Gastrocnemius medialis (tissue), 4 donors: ENCODE data around the gene ASPRV1. TPM values are rescaled to one million over a fixed set of nuclear protein-coding genes. Genes with fewer than 3 reads are reported as not detected.
A peak's percentile ranks its signal among the peaks of the same experiment; 100 is the strongest.

Experiments used
- ATAC-seq, 2 donors: fragments of 150-250 bp; one replicate each; pipeline ENCODE4 v1.9.1; 2016
- DNase-seq, 2 donors: peaks; one replicate each; pipeline ENCODE4 v3.0.0-alpha.2; 2019
- H3K27ac ChIP-seq, 4 donors: fragments of 200-600 bp; sonication (generic); 1 replicate in 1 of 4; 2 replicates in 3 of 4; pipeline ENCODE4 v1.5.1; 2016 to 2018; ENCODE audit warnings: mild to moderate bottlenecking in 2 of 4, moderate library complexity in 1 of 4
- H3K27me3 ChIP-seq, 3 donors: fragments of 200-600 bp; sonication (generic) in 2 of 3; 1 replicate in 1 of 3; 2 replicates in 2 of 3; pipeline versions ENCODE4 v1.5.1 to v1.6.0; 2016 to 2019; ENCODE audit warnings: mild to moderate bottlenecking in 1 of 3, moderate library complexity in 1 of 3
- H3K36me3 ChIP-seq, 2 donors: fragments of 200-600 bp; sonication (generic) in 1 of 2; one replicate each; pipeline ENCODE4 v1.5.1; 2017 to 2018
- H3K4me1 ChIP-seq, 2 donors: fragments of 200-600 bp; sonication (generic) in 1 of 2; one replicate each; pipeline ENCODE4 v1.5.1; 2016 to 2017; ENCODE audit warnings: mild to moderate bottlenecking in 2 of 2
- H3K4me3 ChIP-seq, 4 donors: fragments of 200-600 bp; sonication (generic) in 3 of 4; 1 replicate in 1 of 4; 2 replicates in 3 of 4; pipeline ENCODE4 v1.5.1; 2016 to 2019; ENCODE audit warnings: mild to moderate bottlenecking in 2 of 4
- H3K9me3 ChIP-seq, 3 donors: fragments of 200-600 bp; sonication (generic) in 2 of 3; 1 replicate in 1 of 3; 2 replicates in 2 of 3; pipeline ENCODE4 v1.5.1; 2016 to 2019
- POLR2A ChIP-seq, 2 donors: fragments of 450-650 bp; IDR thresholded peaks; one replicate each; pipeline ENCODE4 v1.6.1; 2017; ENCODE audit warnings: antibody characterized with exemption in 2 of 2, mild to moderate bottlenecking in 2 of 2, moderate library complexity in 2 of 2
- in situ Hi-C, 4 donors: fragments of 200-750 bp; cut with MboI; loops; one replicate each; pipeline versions ENCODE4 v1.15.0 to v1.8.0; 2017; ENCODE audit warnings: low sequenced_read_pairs in 4 of 4
- intact Hi-C: fragments of 100-400 bp; cut with DNase I; formaldehyde crosslinking; loops from one replicate; pipeline ENCODE4 v1.15.1; 2023; ENCODE audit warnings: low total_unique reads
- total RNA-seq, 4 donors: library from RNA; depleted of rRNA; stranded (reverse); fragments of >200 nt; gene quantifications; one replicate each; pipeline versions ENCODE4 v1.1.0 to v1.2.3, GENCODE V29; 2016
- TF ChIP-seq, protein P1 (sequence below), 5 experiments: fragments of 450-650 bp in 3 of 5; fragments of 200-600 bp in 2 of 5; sonication (generic) in 2 of 5; IDR thresholded peaks in 4 of 5; conservative IDR thresholded peaks in 1 of 5; 1 replicate in 4 of 5; 2 replicates in 1 of 5; pipeline ENCODE4 v1.5.1; 2016 to 2019; ENCODE audit warnings: antibody characterized with exemption in 5 of 5, mild to moderate bottlenecking in 3 of 5, moderate library complexity in 3 of 5

The ASPRV1 gene
- total RNA-seq, 4 donors from 2014 or later: 0.39 to 3.1 (median 0.61) TPM

DNA sequence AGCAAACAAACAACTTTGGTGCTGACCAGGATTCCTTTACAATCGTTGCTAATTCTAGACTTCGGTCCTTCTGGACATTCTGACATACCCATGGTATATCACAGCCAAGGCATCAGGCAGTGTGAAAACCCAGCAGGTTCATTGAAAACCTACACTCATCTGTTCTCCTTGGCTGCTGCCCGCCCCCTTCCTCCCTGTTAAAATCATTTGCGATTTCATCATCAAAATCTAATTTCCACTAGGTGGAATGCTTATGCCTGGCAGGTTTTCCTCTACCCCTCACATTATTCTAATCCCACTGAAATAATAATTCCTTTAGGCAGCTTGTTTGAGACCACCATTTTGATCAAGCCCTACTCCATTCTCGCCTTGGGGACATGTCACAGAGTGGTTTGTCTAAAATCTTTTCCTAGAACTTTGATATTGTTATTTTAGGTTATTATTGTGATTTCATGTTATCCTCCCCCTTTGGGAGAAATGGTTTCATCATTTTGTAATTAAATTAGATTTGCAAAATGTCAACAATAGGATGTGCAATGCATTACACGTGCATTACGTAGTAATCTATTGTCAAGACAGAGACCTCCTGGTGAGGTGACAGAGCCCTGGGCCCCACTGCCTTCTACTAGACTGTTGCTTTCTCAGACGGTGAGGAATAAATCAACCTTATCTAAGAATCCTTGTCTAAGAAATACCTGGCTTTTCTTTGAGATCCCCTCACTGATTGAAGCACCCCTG lies 31.0 kb upstream of the ASPRV1 start:
- H3K27ac ChIP-seq: no peak overlapping the region
- no peak for ATAC-seq
- peaks cover 0 to 11% of the 10 kb centered on the region in 2 donors for H3K36me3 ChIP-seq

DNA sequence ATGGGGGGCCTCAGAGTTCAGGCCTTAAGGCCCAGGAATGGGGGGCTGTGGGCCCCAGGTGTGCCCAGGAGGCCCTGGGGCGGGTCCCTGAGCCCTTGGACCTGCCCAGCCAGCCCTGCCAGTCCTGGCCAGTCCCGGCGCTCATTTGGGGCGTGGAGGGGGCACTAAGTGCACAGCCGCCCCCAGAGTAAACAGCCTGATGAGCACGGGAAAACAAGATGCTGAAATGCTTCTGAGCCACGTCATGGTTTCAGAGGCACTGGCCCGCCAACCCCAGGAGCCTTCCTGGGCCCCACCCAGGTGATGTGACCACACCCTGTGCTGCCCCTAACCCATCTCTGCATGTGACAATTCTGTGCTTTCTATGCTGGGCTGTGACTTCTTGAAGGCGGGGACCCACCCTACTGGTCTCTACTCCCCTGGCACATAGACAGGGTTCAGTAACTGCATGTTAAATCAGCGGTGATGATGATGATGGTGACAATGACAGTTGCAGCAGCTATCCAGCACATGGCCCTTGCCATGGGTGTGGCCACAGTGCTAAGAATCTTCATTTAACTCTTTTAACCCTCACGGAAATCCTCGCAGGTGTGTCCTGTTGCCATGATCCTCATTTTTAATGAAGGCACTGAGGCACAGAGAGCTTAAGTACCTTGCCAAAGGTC lies 28.1 kb upstream of the ASPRV1 start:
- TF ChIP-seq, protein P1, sequence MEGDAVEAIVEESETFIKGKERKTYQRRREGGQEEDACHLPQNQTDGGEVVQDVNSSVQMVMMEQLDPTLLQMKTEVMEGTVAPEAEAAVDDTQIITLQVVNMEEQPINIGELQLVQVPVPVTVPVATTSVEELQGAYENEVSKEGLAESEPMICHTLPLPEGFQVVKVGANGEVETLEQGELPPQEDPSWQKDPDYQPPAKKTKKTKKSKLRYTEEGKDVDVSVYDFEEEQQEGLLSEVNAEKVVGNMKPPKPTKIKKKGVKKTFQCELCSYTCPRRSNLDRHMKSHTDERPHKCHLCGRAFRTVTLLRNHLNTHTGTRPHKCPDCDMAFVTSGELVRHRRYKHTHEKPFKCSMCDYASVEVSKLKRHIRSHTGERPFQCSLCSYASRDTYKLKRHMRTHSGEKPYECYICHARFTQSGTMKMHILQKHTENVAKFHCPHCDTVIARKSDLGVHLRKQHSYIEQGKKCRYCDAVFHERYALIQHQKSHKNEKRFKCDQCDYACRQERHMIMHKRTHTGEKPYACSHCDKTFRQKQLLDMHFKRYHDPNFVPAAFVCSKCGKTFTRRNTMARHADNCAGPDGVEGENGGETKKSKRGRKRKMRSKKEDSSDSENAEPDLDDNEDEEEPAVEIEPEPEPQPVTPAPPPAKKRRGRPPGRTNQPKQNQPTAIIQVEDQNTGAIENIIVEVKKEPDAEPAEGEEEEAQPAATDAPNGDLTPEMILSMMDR (IDR thresholded peaks at IDR 0.05 in 4 of 5, conservative IDR thresholded peaks at IDR 0.05 in 1 of 5): no peak
- no peak for TF ChIP-seq POLR2A (IDR thresholded peaks at IDR 0.05)
- Histone ChIP-seq H3K4me1 (peaks cover 0 to 8% of the 10 kb centered on the region in 2 donors), H3K27ac (peak overlapping the region in 2 of 4 donors; percentile 31 to 49), H3K27me3 (no peaks in the 10 kb centered on the region), H3K9me3 (no peaks in the 10 kb centered on the region), H3K4me3 (no peak overlapping the region), H3K36me3 (peaks cover 0 to 11% of the 10 kb centered on the region in 2 donors)
- no peak for ATAC-seq
- in situ Hi-C loops: no loop called here
- intact Hi-C loops: no loop called here
- no peak for DNase-seq

More for the DNA sequence above, 31.0 kb upstream of the ASPRV1 start:
- DNase-seq: no peak
- H3K4me1 ChIP-seq: peaks cover 0 to 9% of the 10 kb centered on the region in 2 donors
- in situ Hi-C loops: no loop called here
- H3K4me3 ChIP-seq: no peak overlapping the region
- H3K27me3 ChIP-seq: no peaks in the 10 kb centered on the region
- TF ChIP-seq, protein P1 (IDR thresholded peaks at IDR 0.05 in 4 of 5, conservative IDR thresholded peaks at IDR 0.05 in 1 of 5): no peak
- H3K9me3 ChIP-seq: no peaks in the 10 kb centered on the region
- intact Hi-C loops: no loop called here

DNA sequence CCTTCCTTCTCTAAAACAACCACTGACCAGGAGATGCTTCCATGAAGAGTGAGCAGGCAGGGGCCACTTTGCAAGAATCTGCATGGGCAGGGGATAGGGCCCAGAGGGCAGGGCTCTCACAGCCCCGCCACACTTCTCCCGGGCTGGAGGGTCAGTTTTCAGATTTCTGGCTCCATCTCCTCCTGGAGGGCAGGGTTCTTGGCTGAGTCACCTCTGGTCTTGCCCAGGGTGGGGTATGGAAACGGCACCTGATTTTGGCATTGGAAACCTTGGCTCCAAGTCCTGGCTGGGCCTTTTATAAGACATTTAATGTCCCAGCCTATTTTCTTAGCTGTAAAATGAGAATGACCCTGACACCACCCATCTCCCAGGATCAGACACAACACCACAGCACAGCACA lies 27.6 kb upstream of the ASPRV1 start:
- H3K27me3 ChIP-seq: no peaks in the 10 kb centered on the region
- no peak overlapping the region for H3K4me3 ChIP-seq
- H3K9me3 ChIP-seq: no peaks in the 10 kb centered on the region
- H3K36me3 ChIP-seq: peaks cover 0 to 7% of the 10 kb centered on the region in 2 donors
- DNase-seq: peak in 1 of 2 donors; percentile 51
- TF ChIP-seq POLR2A (IDR thresholded peaks at IDR 0.05): no peak
- TF ChIP-seq, protein P1 (IDR thresholded peaks at IDR 0.05 in 4 of 5, conservative IDR thresholded peaks at IDR 0.05 in 1 of 5): no peak
- in situ Hi-C loops: no loop called here
- peaks cover 0 to 8% of the 10 kb centered on the region in 2 donors for H3K4me1 ChIP-seq
- intact Hi-C loops: no loop called here
- peak overlapping the region in 2 of 4 donors; percentile 31 to 49 for H3K27ac ChIP-seq
- peak in 1 of 2 donors; percentile 57 for ATAC-seq

DNA sequence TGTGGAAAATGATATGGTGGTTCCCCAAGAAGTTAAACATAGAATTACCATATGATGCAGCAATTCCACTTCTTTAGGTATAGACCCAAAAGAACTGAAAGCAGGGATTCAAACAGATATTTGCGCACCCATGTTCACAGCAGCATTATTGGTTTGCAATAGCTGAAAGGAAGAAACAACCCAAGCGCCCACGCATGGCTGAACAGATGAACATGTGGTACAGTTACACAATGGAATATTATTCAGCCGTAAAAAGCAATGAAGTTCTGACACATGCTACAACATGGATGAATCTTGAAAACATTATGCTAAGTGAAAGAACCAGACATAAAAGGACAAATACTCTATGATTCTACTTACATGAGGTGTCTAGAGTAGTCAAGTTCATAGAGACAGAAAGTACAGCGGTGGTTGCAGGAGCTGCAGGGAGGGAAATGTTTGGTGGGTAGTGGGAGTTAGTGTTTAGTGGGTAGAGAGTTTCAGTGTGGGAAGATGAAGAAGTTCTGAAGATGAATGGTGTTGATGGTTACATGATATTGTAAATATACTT lies 26.7 kb upstream of the ASPRV1 start:
- Histone ChIP-seq H3K4me3 (no peak overlapping the region), H3K27me3 (no peaks in the 10 kb centered on the region), H3K36me3 (no peaks in the 10 kb centered on the region), H3K4me1 (peaks cover 0 to 8% of the 10 kb centered on the region in 2 donors), H3K9me3 (no peaks in the 10 kb centered on the region), H3K27ac (no peak overlapping the region)
- DNase-seq: no peak
- TF ChIP-seq, protein P1 (IDR thresholded peaks at IDR 0.05 in 4 of 5, conservative IDR thresholded peaks at IDR 0.05 in 1 of 5): no peak
- in situ Hi-C loops: no loop called here
- intact Hi-C loops: no loop called here
- ATAC-seq: no peak
